IMR-90 (cell line): ENCODE measurements around the gene MRPL58. TPM values are rescaled to one million over a fixed set of nuclear protein-coding genes. Genes with fewer than 3 reads are reported as not detected.
A peak's percentile ranks its signal among the peaks of the same experiment; 100 is the strongest.

Source experiments
- ATAC-seq: fragments of 200-7000 bp; cut with Tn5 transposase; 2 replicates; pipeline ENCODE4 v1.9.1; 2020; ENCODE audit warnings: low read depth, mild to moderate bottlenecking, moderate library complexity
- BruUV-seq: library from RNA; stranded (reverse); fragments of 400-500 nt; replicated peaks from 2 replicates; lab custom pipeline; 2021; lab: Mats Ljungman, UMichigan
- CTCF ChIA-PET: fragments of 300-600 bp; formaldehyde crosslinking; extraction: SDS; loops from one replicate; lab custom pipeline; 2021; ENCODE audit warnings: antibody characterized with exemption; lab: Yijun Ruan, JAX
- POLR2A ChIA-PET: fragments of 300-600 bp; sonication (Branson Sonifier 250); formaldehyde crosslinking; loops from one replicate; lab custom pipeline; 2022; ENCODE audit warnings: antibody characterized with exemption; ENCODE audit not compliant: unreplicated experiment; lab: Charles Lee
- DNase-seq: peaks from one replicate; pipeline ENCODE4 v3.0.0; 2013
- H2AFZ ChIP-seq: replicated peaks from 2 replicates; pipeline ENCODE3; 2013; ENCODE audit warnings: low read length, mild to moderate bottlenecking; ENCODE audit not compliant: poor library complexity
- H2AK5ac ChIP-seq: 2 replicates; pipeline ENCODE4 v1.6.1; 2013; ENCODE audit warnings: low read depth, low read length, inconsistent platforms
- H2AK9ac ChIP-seq: replicated peaks from 2 replicates; pipeline ENCODE3; 2013; ENCODE audit warnings: mild to moderate bottlenecking, low read depth, low read length, moderate library complexity; ENCODE audit not compliant: poor library complexity
- H2BK120ac ChIP-seq: 2 replicates; pipeline ENCODE4 v1.6.1; 2013; ENCODE audit warnings: low read depth, low read length, inconsistent platforms
- H2BK15ac ChIP-seq: 3 replicates; pipeline ENCODE4 v1.6.1; 2013; ENCODE audit warnings: low read depth, low read length, inconsistent platforms
- H2BK20ac ChIP-seq: 2 replicates; pipeline ENCODE4 v1.6.1; 2013; ENCODE audit warnings: low read depth, mild to moderate bottlenecking, inconsistent platforms, low read length, moderate library complexity
- H2BK5ac ChIP-seq: 2 replicates; pipeline ENCODE4 v1.6.1; 2013; ENCODE audit warnings: mild to moderate bottlenecking, low read depth, low read length, inconsistent platforms; ENCODE audit not compliant: poor library complexity, severe bottlenecking
- H3K14ac ChIP-seq: replicated peaks from 2 replicates; pipeline ENCODE4 v1.6.1; 2013; ENCODE audit warnings: low read depth, low read length, inconsistent platforms
- H3K18ac ChIP-seq: 2 replicates; pipeline ENCODE4 v1.6.1; 2013; ENCODE audit warnings: low read depth, low read length, control low read depth
- H3K23ac ChIP-seq: 2 replicates; pipeline ENCODE4 v1.6.1; 2013; ENCODE audit warnings: low read depth, low read length, inconsistent platforms
- H3K27ac ChIP-seq: 2 replicates; pipeline ENCODE4 v1.5.1; 2013; ENCODE audit warnings: mild to moderate bottlenecking, control low read depth, low read length; ENCODE audit not compliant: insufficient read depth
- H3K27me3 ChIP-seq: 2 replicates; pipeline ENCODE4 v1.6.1; 2013; ENCODE audit warnings: low read length; ENCODE audit not compliant: control insufficient read depth, insufficient read depth
- H3K36me3 ChIP-seq: 2 replicates; pipeline ENCODE4 v1.6.1; 2013; ENCODE audit warnings: low read length, mixed read lengths; ENCODE audit not compliant: control insufficient read depth, insufficient read depth
- H3K4ac ChIP-seq: 2 replicates; pipeline ENCODE4 v1.6.1; 2013; ENCODE audit warnings: low read depth, low read length, inconsistent platforms
- H3K4me1 ChIP-seq: 2 replicates; pipeline ENCODE4 v1.6.1; 2013; ENCODE audit warnings: low read length, mixed read lengths; ENCODE audit not compliant: control insufficient read depth, insufficient read depth
- H3K4me2 ChIP-seq: 2 replicates; pipeline ENCODE4 v1.6.1; 2013; ENCODE audit warnings: low read depth, mild to moderate bottlenecking, control low read depth, low read length, moderate library complexity
- H3K4me3 ChIP-seq: 2 replicates; pipeline ENCODE4 v1.5.1; 2013; ENCODE audit warnings: low read depth, mild to moderate bottlenecking, control low read depth, low read length, moderate library complexity; ENCODE audit not compliant: insufficient read depth
- H3K56ac ChIP-seq: 2 replicates; pipeline ENCODE4 v1.6.1; 2013; ENCODE audit warnings: low read length, inconsistent platforms; ENCODE audit not compliant: insufficient read depth; ENCODE audit errors: extremely low read depth
- H3K79me1 ChIP-seq, 2 experiments: 2 replicates each; pipeline ENCODE4 v1.6.1; 2013; ENCODE audit warnings: low read length in 2 of 2, inconsistent platforms in 1 of 2, low read depth in 1 of 2
- H3K9ac ChIP-seq: 2 replicates; pipeline ENCODE4 v1.6.1; 2013; ENCODE audit warnings: low read depth, low read length, control low read depth
- H3K9me1 ChIP-seq: 2 replicates; pipeline ENCODE4 v1.6.1; 2013; ENCODE audit warnings: low read length, inconsistent platforms; ENCODE audit not compliant: insufficient read depth
- H3K9me3 ChIP-seq: 2 replicates; pipeline ENCODE4 v1.6.1; 2013; ENCODE audit warnings: low read length; ENCODE audit not compliant: control insufficient read depth, insufficient read depth
- H4K20me1 ChIP-seq: 2 replicates; pipeline ENCODE4 v1.6.1; 2013; ENCODE audit warnings: low read length, inconsistent platforms; ENCODE audit not compliant: insufficient read depth
- H4K5ac ChIP-seq: 2 replicates; pipeline ENCODE4 v1.6.1; 2013; ENCODE audit warnings: mild to moderate bottlenecking, low read depth, low read length, control low read depth
- H4K8ac ChIP-seq, 2 experiments: 2 replicates each; pipeline ENCODE4 v1.6.1; 2013; ENCODE audit warnings: low read depth in 2 of 2, low read length in 2 of 2, control low read depth in 1 of 2, inconsistent platforms in 1 of 2
- H4K91ac ChIP-seq: 2 replicates; pipeline ENCODE4 v1.6.1; 2013; ENCODE audit warnings: low read depth, low read length, inconsistent platforms; ENCODE audit not compliant: insufficient read depth
- BHLHE40 ChIP-seq: fragments of 150-350 bp; IDR thresholded peaks from 2 replicates; pipeline ENCODE4 v1.6.1; 2016; ENCODE audit warnings: mild to moderate bottlenecking, low read depth, low read length
- CEBPB ChIP-seq: IDR thresholded peaks from 2 replicates; pipeline ENCODE4 v1.6.1; 2012; ENCODE audit warnings: low read depth, low read length, improper control_type of control experiment
- CHD1 ChIP-seq: IDR thresholded peaks from 2 replicates; pipeline ENCODE4 v1.6.1; 2012; ENCODE audit warnings: low read depth, low read length, improper control_type of control experiment
- CTCF ChIP-seq: conservative IDR thresholded peaks from 2 replicates; pipeline ENCODE4 v1.5.1; 2012; ENCODE audit warnings: mild to moderate bottlenecking, low read depth, low read length, improper control_type of control experiment
- ELK1 ChIP-seq: fragments of 150-350 bp; IDR thresholded peaks from 2 replicates; pipeline ENCODE4 v1.6.1; 2016; ENCODE audit warnings: low read depth, mild to moderate bottlenecking, low read length, moderate library complexity, borderline replicate concordance
- FOS ChIP-seq: fragments of 150-350 bp; IDR thresholded peaks from 2 replicates; pipeline ENCODE4 v1.6.1; 2016; ENCODE audit warnings: low read depth, low read length
- MAFK ChIP-seq: IDR thresholded peaks from 2 replicates; pipeline ENCODE4 v1.6.1; 2012; ENCODE audit warnings: low read depth, low read length, improper control_type of control experiment
- MAZ ChIP-seq: IDR thresholded peaks from 2 replicates; pipeline ENCODE4 v1.6.1; 2012; ENCODE audit warnings: low read depth, mild to moderate bottlenecking, low read length, improper control_type of control experiment, moderate library complexity, borderline replicate concordance
- POLR2A ChIP-seq: IDR thresholded peaks from 2 replicates; pipeline ENCODE4 v1.6.1; 2012; ENCODE audit warnings: mild to moderate bottlenecking, low read depth, low read length
- RCOR1 ChIP-seq: IDR thresholded peaks from 2 replicates; pipeline ENCODE4 v1.6.1; 2012; ENCODE audit warnings: mild to moderate bottlenecking, low read length, improper control_type of control experiment; ENCODE audit not compliant: insufficient replicate concordance
- RFX5 ChIP-seq: IDR thresholded peaks from 2 replicates; pipeline ENCODE4 v1.8.0; 2012; ENCODE audit warnings: low read depth, mild to moderate bottlenecking, low read length, moderate library complexity
- SMC3 ChIP-seq: fragments of 150-350 bp; IDR thresholded peaks from 2 replicates; pipeline ENCODE4 v1.6.1; 2016; ENCODE audit warnings: low read depth, mild to moderate bottlenecking, antibody characterized with exemption, low read length, moderate library complexity
- WGBS, 2 experiments: methylation state at CpG; one replicate each; pipeline versions ENCODE4 v1.1.5 to v1.1.7; 2013; ENCODE audit warnings: missing lambda C conversion rate in 2 of 2; ENCODE audit not compliant: insufficient read length in 1 of 2; ENCODE audit errors: extremely low coverage in 2 of 2; 5-methylcytosine and 5-hydroxymethylcytosine counted together
- dilution Hi-C: fragments of 300-500 bp; cut with HindIII; formaldehyde crosslinking; loops from one replicate; pipeline ENCODE4 v1.14.3; 2018; ENCODE audit warnings: low sequenced_read_pairs; ENCODE audit not compliant: unreplicated experiment
- in situ Hi-C: fragments of 300-500 bp; cut with MboI; formaldehyde crosslinking; loops from 3 replicates; pipeline ENCODE4 v1.14.3; 2019; ENCODE audit warnings: low sequenced_read_pairs, inconsistent platforms, mixed read lengths
- intact Hi-C: fragments of 100-400 bp; cut with micrococcal nuclease; formaldehyde crosslinking; loops from 2 replicates; pipeline ENCODE4 v1.10.0; 2022
- polyA plus RNA-seq, 3 experiments: library from polyadenylated mRNA; depleted of rRNA; stranded (reverse); fragments of >200 nt; gene quantifications; 2 replicates each; pipeline ENCODE4 v1.2.3, GENCODE V29; 2012; ENCODE audit warnings: low replicate concordance in 1 of 3
- total RNA-seq: library from RNA; depleted of rRNA; stranded (reverse); fragments of >200 nt; gene quantifications from 2 replicates; pipeline ENCODE4 v1.2.3, GENCODE V29; 2012
- TF ChIP-seq, protein P1 (sequence below): fragments of 150-350 bp; IDR thresholded peaks from 2 replicates; pipeline ENCODE4 v1.6.1; 2017; ENCODE audit warnings: mild to moderate bottlenecking, antibody characterized with exemption, low read length, low read depth

Gene MRPL58
- total and polyA plus RNA-seq, 2 of the 4 experiments (the other 2 are of a cell fraction) = 42.5 to 53.0 TPM

- peak overlapping the region; percentile 95 for H3K4me3 ChIP-seq
- H3K4me1 ChIP-seq = peaks cover 10% of the 10 kb centered on the region
- peaks cover 14% of the 10 kb centered on the region for H4K20me1 ChIP-seq
- dilution Hi-C loops = no loop called here
- no peaks in the 10 kb centered on the region for H3K9me3 ChIP-seq
- peak overlapping the region; percentile 97 for H4K5ac ChIP-seq
- peak overlapping the region; percentile 99 for H2AK9ac ChIP-seq
- 0% methylated on average over 48 of the region's 76 CpGs; no CpG with 5 or more reads in 1 of the 2 experiments for whole genome bisulfite sequencing, 2 experiments
- H2AK5ac ChIP-seq = peak overlapping the region; percentile 97
- H3K56ac ChIP-seq = peak overlapping the region; percentile 96
- peak overlapping the region; percentile 98 to 99 for H4K8ac ChIP-seq
- ATAC-seq (peak; percentile 73), DNase-seq (peak; percentile 76)
- H2BK5ac ChIP-seq = peak overlapping the region; percentile 95
- no peak overlapping the region for H2BK20ac ChIP-seq
- H3K9me1 ChIP-seq = peaks cover 23% of the 10 kb centered on the region
- no peaks in the 10 kb centered on the region for H3K27me3 ChIP-seq
- in situ Hi-C loops = no loop called here
- peak overlapping the region; percentile 75; the same call in 2 of the 3 replicates for H2BK15ac ChIP-seq
- H3K23ac ChIP-seq = peak overlapping the region; percentile 82
- H3K27ac ChIP-seq = peak overlapping the region; percentile 92
- peaks cover 15 to 54% of the 10 kb centered on the region in 2 experiments; a peak in 3 of 4 replicates for H3K79me1 ChIP-seq
- H3K18ac ChIP-seq = peak overlapping the region; percentile 95
- H4K91ac ChIP-seq = peak overlapping the region; percentile 99
- H3K4ac ChIP-seq = peak overlapping the region; percentile 94
- CTCF ChIA-PET = interaction anchor here (0.8 to 2.9 kb wide), 7 partner anchors 10 to 192 kb away, joined by 3 to 9 read pairs (median 5); partner anchors contain the start of gene MRPL58
- POLR2A ChIA-PET = interaction anchor here (0.6 to 2.0 kb wide), 7 partner anchors 12 to 95 kb away, joined by 3 to 8 read pairs (median 4); partner anchors contain the start of genes HID1 and MRPL58
- peak overlapping the region; percentile 95 for H3K9ac ChIP-seq
- BruUV-seq = no TSS peak
- peak overlapping the region; percentile 96 for H3K14ac ChIP-seq
- H2AFZ ChIP-seq = peak overlapping the region; percentile 95
- intact Hi-C loops = loop anchor here (1.0 to 5.0 kb wide), 3 partner anchors 25 to 124 kb away; partner anchors contain the start of gene MRPL58
- peaks cover 4% of the 10 kb centered on the region; the same call in 1 of the 2 replicates for H3K36me3 ChIP-seq
- H2BK120ac ChIP-seq = peak overlapping the region; percentile 48
- H3K4me2 ChIP-seq = peak overlapping the region; percentile 93
- TF ChIP-seq BHLHE40 = no peak
- no peak for TF ChIP-seq CEBPB
- TF ChIP-seq POLR2A = peak; percentile 73
- 0 out of 2 replicates have a peak, but pooled peaks have one; percentile 89 for TF ChIP-seq CHD1
- TF ChIP-seq MAFK = no peak
- TF ChIP-seq, protein P1, sequence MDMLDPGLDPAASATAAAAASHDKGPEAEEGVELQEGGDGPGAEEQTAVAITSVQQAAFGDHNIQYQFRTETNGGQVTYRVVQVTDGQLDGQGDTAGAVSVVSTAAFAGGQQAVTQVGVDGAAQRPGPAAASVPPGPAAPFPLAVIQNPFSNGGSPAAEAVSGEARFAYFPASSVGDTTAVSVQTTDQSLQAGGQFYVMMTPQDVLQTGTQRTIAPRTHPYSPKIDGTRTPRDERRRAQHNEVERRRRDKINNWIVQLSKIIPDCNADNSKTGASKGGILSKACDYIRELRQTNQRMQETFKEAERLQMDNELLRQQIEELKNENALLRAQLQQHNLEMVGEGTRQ = no peak
- TF ChIP-seq RCOR1 = no peak
- TF ChIP-seq RFX5 = no peak
- peak; percentile 42 for TF ChIP-seq CTCF
- TF ChIP-seq FOS = no peak
- TF ChIP-seq SMC3 = peak; percentile 3; the same call in 1 of the 2 replicates
- TF ChIP-seq ELK1 = no peak
- TF ChIP-seq MAZ = peak; percentile 55; the same call in 1 of the 2 replicates
Observed at GRCh38 chr17:74987909-74988711, 24.4 kb upstream of the MRPL58 start.
